Activated T-cell treated with anti-CD3 and anti-CD28 coated beads, Interleukin-2, amount 50 U/mL, for 72 hours (primary cell): ENCODE measurements around the gene IRX2. TPM values are rescaled to one million over a fixed set of nuclear protein-coding genes. Genes with fewer than 3 reads are reported as not detected.

Experiments
- ATAC-seq, 2 donors: fragments of 150-1000 bp; cut with Tn5 transposase; replicated peaks in 1 of 2; 2 replicates each; pipeline ENCODE4 v1.10.0; 2021; ENCODE audit warnings: moderate library complexity in 2 of 2, mild to moderate bottlenecking in 1 of 2
- DNase-seq, 2 donors: peaks; one replicate each; pipeline ENCODE4 v3.0.0; 2021 to 2022; ENCODE audit warnings: mixed read lengths in 1 of 2
- H3K27ac Mint-ChIP-seq: one replicate; pipeline ENCODE4 v1.8.0; 2022; ENCODE audit warnings: mild to moderate bottlenecking, moderate library complexity, mixed read lengths
- H3K27me3 Mint-ChIP-seq: one replicate; pipeline ENCODE4 v1.8.0; 2022; ENCODE audit warnings: low read depth, mixed read lengths
- H3K36me3 Mint-ChIP-seq, 2 donors: one replicate each; pipeline ENCODE4 v1.8.0; 2022; ENCODE audit warnings: mixed read lengths in 2 of 2, mild to moderate bottlenecking in 1 of 2; ENCODE audit not compliant: insufficient read depth in 2 of 2
- H3K4me1 Mint-ChIP-seq: one replicate; pipeline ENCODE4 v1.8.0; 2022; ENCODE audit warnings: low read depth, mixed read lengths
- H3K4me3 Mint-ChIP-seq, 2 donors: one replicate each; pipeline ENCODE4 v1.8.0; 2022; ENCODE audit warnings: mild to moderate bottlenecking in 2 of 2, mixed read lengths in 2 of 2, moderate library complexity in 2 of 2
- H3K9me3 Mint-ChIP-seq, 2 donors: one replicate each; pipeline ENCODE4 v1.8.0; 2022; ENCODE audit warnings: mixed read lengths in 2 of 2
- total RNA-seq, 2 donors: library from RNA; stranded (reverse); gene quantifications; one replicate each; pipeline ENCODE4 v1.2.3, GENCODE V29; 2022

IRX2 gene
- total RNA-seq, 2 donors from 2014 or later = not detected

GRCh38 chr5:2744485-2744884 lies 7.0 kb downstream of the IRX2 start:
- no peak for DNase-seq
- Mint-ChIP-seq H3K27me3 (peaks cover 72% of the 10 kb centered on the region), H3K36me3 (peaks cover 1 to 2% of the 10 kb centered on the region in 2 donors), H3K4me3 (no peak overlapping the region), H3K4me1 (no peaks in the 10 kb centered on the region), H3K9me3 (no peaks in the 10 kb centered on the region), H3K27ac (no peak overlapping the region)
- no peak for ATAC-seq

- Mint-ChIP-seq H3K9me3 (no peaks in the 10 kb centered on the region), H3K4me3 (no peak overlapping the region), H3K27me3 (peaks cover 75% of the 10 kb centered on the region), H3K4me1 (no peaks in the 10 kb centered on the region), H3K27ac (no peak overlapping the region), H3K36me3 (peaks cover 0 to 1% of the 10 kb centered on the region in 2 donors)
- DNase-seq (no peak), ATAC-seq (no peak)
Observed at GRCh38 chr5:2742921-2743679, 8.4 kb downstream of the IRX2 start.

GRCh38 chr5:2741956-2742355 lies 9.5 kb downstream of the IRX2 start:
- ATAC-seq (no peak), DNase-seq (no peak)
- Mint-ChIP-seq H3K9me3 (no peaks in the 10 kb centered on the region), H3K27me3 (peaks cover 76% of the 10 kb centered on the region), H3K4me1 (no peaks in the 10 kb centered on the region), H3K4me3 (no peak overlapping the region), H3K27ac (no peak overlapping the region), H3K36me3 (peaks cover 0 to 1% of the 10 kb centered on the region in 2 donors)

- H3K4me3 Mint-ChIP-seq = no peak overlapping the region
- ATAC-seq (no peak), DNase-seq (no peak)
- peaks cover 76% of the 10 kb centered on the region for H3K27me3 Mint-ChIP-seq
- H3K36me3 Mint-ChIP-seq = peaks cover 0 to 1% of the 10 kb centered on the region in 2 donors
- H3K27ac Mint-ChIP-seq = no peak overlapping the region
- no peaks in the 10 kb centered on the region for H3K4me1 Mint-ChIP-seq
- no peaks in the 10 kb centered on the region for H3K9me3 Mint-ChIP-seq
Observed at GRCh38 chr5:2740876-2741555, 10.5 kb downstream of the IRX2 start.

- ATAC-seq = no peak
- H3K4me1 Mint-ChIP-seq = no peaks in the 10 kb centered on the region
- no peaks in the 10 kb centered on the region for H3K9me3 Mint-ChIP-seq
- H3K36me3 Mint-ChIP-seq = peaks cover 0 to 1% of the 10 kb centered on the region in 2 donors
- no peak overlapping the region for H3K27ac Mint-ChIP-seq
- DNase-seq = no peak
- no peak overlapping the region for H3K4me3 Mint-ChIP-seq
- H3K27me3 Mint-ChIP-seq = peaks cover 72% of the 10 kb centered on the region
Observed at GRCh38 chr5:2740051-2740875, 11.2 kb downstream of the IRX2 start.

GRCh38 chr5:2739360-2740050 lies 12.0 kb downstream of the IRX2 start:
- peaks cover 65% of the 10 kb centered on the region for H3K27me3 Mint-ChIP-seq

GRCh38 chr5:2738700-2739359 lies 12.6 kb downstream of the IRX2 start:
- Mint-ChIP-seq H3K27me3 (peaks cover 58% of the 10 kb centered on the region), H3K9me3 (no peaks in the 10 kb centered on the region), H3K4me1 (no peaks in the 10 kb centered on the region), H3K4me3 (no peak overlapping the region), H3K27ac (no peak overlapping the region), H3K36me3 (no peaks in the 10 kb centered on the region)
- ATAC-seq = no peak
- no peak for DNase-seq

More at GRCh38 chr5:2739360-2740050, 12.0 kb downstream of the IRX2 start:
- Mint-ChIP-seq H3K9me3 (no peaks in the 10 kb centered on the region), H3K4me1 (no peaks in the 10 kb centered on the region), H3K4me3 (peak overlapping the region in 1 of 2 donors; percentile 37), H3K36me3 (no peaks in the 10 kb centered on the region), H3K27ac (no peak overlapping the region)
- DNase-seq = no peak
- ATAC-seq = no peak

GRCh38 chr5:2738156-2738699 lies 13.2 kb downstream of the IRX2 start:
- Mint-ChIP-seq H3K4me1 (no peaks in the 10 kb centered on the region), H3K36me3 (no peaks in the 10 kb centered on the region), H3K27me3 (peaks cover 55% of the 10 kb centered on the region), H3K27ac (no peak overlapping the region), H3K9me3 (no peaks in the 10 kb centered on the region), H3K4me3 (no peak overlapping the region)
- DNase-seq (no peak), ATAC-seq (no peak)

- DNase-seq (no peak), ATAC-seq (no peak)
- H3K36me3 Mint-ChIP-seq = no peaks in the 10 kb centered on the region
- H3K4me1 Mint-ChIP-seq = no peaks in the 10 kb centered on the region
- H3K27ac Mint-ChIP-seq = no peak overlapping the region
- H3K27me3 Mint-ChIP-seq = peaks cover 52% of the 10 kb centered on the region
- no peaks in the 10 kb centered on the region for H3K9me3 Mint-ChIP-seq
- H3K4me3 Mint-ChIP-seq = no peak overlapping the region
Observed at GRCh38 chr5:2737273-2738155, 14.0 kb downstream of the IRX2 start.

GRCh38 chr5:2736872-2737271 lies 14.6 kb downstream of the IRX2 start:
- no peak for DNase-seq
- no peaks in the 10 kb centered on the region for H3K4me1 Mint-ChIP-seq

GRCh38 chr5:2735996-2736395 lies 15.5 kb downstream of the IRX2 start:
- no peak overlapping the region for H3K4me3 Mint-ChIP-seq
- ATAC-seq (no peak), DNase-seq (no peak)
- H3K27me3 Mint-ChIP-seq = peaks cover 37% of the 10 kb centered on the region
- H3K9me3 Mint-ChIP-seq = no peaks in the 10 kb centered on the region
- no peaks in the 10 kb centered on the region for H3K4me1 Mint-ChIP-seq
- no peak overlapping the region for H3K27ac Mint-ChIP-seq
- H3K36me3 Mint-ChIP-seq = no peaks in the 10 kb centered on the region

More at GRCh38 chr5:2736872-2737271, 14.6 kb downstream of the IRX2 start:
- no peak overlapping the region for H3K27ac Mint-ChIP-seq
- ATAC-seq = no peak
- no peaks in the 10 kb centered on the region for H3K36me3 Mint-ChIP-seq
- H3K9me3 Mint-ChIP-seq = no peaks in the 10 kb centered on the region
- no peak overlapping the region for H3K4me3 Mint-ChIP-seq
- H3K27me3 Mint-ChIP-seq = peaks cover 46% of the 10 kb centered on the region
